CD4-positive, alpha-beta T cell treated with Interleukin-1 beta for 1 hour (primary cell): ENCODE data around the gene ATN1.

Source experiments
- DNase-seq, 2 donors: peaks; one replicate each; pipeline ENCODE4 v3.0.0-alpha.2; 2020 to 2022

ATN1 gene

DNA sequence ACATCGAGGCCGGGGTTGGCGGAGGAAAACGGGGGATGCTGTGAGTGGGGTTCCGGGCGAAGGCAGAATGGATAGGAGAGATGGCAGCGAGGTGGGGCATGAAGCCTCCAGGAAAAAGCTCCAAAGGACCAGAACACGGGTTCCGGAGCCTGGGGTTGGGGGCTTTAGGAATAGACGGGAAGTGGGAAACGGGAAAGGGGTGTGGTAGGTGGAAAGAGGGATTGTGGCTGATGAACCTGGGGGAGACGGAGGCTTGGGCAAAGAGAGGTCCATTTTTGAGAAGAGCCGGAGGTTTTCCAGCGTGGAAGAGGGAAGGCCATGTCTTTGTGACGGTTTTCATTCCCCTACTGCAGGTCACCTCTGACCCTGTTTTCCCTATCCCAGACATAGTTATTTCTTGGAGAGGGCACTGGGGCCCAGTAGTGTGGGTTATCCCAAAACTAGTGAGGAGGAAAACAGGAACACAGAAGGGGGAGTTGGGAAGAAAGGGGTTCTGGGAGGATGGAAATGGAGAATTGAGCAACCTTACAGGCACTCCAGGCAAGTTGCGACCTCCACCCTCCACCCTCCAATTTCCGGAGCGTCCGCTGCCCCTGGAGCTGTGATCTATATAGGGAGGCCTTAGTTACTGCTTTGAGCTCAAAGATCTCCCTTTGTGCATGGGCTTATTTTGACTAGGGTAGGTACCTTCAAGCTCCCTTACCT, 1.1 kb downstream of the ATN1 start:
- DNase-seq: no peak

DNA sequence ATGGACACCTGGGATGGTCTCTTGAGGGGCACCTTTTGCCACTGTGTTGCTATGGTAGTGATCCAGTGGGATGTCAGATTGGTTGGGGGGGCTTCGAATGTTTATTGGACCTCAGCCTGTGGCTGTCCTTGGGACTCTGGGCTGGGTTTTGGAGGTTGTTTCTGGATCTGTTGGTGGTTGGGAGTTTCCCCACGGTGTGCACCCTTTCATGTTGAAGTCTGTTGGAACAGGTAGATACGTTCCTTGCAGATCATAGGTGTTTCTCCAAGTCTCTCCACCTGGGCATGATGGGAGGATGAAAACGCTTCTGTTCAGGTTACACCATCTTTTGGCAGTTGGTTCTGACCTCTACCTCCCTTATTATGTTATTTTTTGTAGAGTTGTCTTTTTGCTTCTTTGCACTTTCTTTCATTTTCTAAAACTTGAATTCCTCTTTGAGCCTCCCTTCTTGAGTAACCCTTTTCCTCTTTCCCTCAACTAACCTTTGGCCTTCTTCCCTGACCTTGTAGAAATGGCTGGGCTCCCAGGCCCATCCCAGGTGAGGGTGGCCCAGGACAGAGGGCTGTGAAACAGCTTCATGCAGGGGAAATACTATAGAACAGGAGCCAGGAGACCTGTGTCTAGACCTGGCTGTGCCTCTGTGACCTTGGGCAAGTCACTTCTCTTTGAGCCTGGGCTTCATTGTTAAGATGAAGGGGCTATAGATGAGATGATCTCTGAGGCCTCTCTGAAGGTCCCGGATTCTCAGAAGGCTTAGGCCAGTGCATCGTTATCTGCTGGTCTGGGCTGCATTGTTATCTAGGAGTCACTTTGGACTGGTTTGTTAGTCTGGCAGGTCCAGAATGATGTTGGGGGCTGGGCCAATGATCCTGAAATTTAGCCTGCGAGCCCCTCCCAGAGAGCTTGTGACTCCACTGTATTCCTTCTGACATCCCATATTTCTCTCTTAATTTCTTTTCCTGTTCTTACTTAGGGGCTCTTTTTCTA, 2.0 kb downstream of the ATN1 start:
- DNase-seq: no peak

DNA sequence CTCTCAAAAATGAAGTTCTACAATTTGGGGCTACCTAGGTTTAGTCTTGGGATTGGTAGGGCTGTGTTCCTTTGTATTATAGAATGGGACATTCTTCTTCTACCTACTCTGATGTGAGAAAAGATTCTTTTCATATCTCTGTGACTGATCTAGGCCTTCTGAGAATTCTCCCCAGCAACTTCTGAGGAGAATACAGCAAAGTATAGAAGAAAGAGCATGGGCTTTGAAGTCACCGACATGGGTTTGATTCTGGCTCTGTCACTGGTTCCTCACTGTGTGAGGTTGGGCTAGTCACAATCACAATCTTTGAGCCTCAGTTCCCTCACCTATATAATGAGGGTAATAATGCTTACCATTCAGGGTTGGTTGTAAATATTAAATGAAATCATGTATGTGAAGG, 5.0 kb downstream of the ATN1 start:
- DNase-seq: no peak

DNA sequence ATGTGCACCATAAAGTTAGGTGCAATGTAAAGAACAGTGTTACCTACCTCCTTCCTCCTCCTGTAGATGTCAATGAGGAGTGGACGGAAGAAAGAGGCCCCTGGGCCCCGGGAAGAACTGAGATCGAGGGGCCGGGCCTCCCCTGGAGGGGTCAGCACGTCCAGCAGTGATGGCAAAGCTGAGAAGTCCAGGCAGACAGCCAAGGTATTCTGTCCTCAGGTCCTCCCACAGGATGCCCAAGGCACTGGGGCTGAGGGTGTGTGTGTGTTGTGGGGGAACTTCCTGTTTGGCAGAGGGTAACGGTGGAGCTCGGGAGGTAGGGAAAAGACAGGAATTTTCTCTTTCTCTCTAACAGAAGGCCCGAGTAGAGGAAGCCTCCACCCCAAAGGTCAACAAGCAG, 6.4 kb downstream of the ATN1 start:
- no peak for DNase-seq

DNA sequence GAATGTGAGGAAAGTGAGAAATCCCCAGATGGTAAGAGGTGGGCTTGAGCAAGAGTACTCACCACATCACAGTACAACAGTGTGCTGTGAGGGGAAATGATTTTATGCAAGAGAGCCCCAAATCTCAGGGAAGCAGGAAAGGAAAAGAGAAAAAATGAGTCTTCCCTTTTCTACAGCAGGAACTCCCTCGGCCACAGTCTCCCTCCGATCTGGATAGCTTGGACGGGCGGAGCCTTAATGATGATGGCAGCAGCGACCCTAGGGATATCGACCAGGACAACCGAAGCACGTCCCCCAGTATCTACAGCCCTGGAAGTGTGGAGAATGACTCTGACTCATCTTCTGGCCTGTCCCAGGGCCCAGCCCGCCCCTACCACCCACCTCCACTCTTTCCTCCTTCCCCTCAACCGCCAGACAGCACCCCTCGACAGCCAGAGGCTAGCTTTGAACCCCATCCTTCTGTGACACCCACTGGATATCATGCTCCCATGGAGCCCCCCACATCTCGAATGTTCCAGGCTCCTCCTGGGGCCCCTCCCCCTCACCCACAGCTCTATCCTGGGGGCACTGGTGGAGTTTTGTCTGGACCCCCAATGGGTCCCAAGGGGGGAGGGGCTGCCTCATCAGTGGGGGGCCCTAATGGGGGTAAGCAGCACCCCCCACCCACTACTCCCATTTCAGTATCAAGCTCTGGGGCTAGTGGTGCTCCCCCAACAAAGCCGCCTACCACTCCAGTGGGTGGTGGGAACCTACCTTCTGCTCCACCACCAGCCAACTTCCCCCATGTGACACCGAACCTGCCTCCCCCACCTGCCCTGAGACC, 7.8 kb downstream of the ATN1 start:
- DNase-seq: no peak

DNA sequence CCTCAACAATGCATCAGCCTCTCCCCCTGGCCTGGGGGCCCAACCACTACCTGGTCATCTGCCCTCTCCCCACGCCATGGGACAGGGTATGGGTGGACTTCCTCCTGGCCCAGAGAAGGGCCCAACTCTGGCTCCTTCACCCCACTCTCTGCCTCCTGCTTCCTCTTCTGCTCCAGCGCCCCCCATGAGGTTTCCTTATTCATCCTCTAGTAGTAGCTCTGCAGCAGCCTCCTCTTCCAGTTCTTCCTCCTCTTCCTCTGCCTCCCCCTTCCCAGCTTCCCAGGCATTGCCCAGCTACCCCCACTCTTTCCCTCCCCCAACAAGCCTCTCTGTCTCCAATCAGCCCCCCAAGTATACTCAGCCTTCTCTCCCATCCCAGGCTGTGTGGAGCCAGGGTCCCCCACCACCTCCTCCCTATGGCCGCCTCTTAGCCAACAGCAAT, 8.5 kb downstream of the ATN1 start:
- DNase-seq: no peak

DNA sequence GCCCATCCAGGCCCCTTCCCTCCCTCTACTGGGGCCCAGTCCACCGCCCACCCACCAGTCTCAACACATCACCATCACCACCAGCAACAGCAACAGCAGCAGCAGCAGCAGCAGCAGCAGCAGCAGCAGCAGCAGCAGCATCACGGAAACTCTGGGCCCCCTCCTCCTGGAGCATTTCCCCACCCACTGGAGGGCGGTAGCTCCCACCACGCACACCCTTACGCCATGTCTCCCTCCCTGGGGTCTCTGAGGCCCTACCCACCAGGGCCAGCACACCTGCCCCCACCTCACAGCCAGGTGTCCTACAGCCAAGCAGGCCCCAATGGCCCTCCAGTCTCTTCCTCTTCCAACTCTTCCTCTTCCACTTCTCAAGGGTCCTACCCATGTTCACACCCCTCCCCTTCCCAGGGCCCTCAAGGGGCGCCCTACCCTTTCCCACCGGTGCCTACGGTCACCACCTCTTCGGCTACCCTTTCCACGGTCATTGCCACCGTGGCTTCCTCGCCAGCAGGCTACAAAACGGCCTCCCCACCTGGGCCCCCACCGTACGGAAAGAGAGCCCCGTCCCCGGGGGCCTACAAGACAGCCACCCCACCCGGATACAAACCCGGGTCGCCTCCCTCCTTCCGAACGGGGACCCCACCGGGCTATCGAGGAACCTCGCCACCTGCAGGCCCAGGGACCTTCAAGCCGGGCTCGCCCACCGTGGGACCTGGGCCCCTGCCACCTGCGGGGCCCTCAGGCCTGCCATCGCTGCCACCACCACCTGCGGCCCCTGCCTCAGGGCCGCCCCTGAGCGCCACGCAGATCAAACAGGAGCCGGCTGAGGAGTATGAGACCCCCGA, 9.1 kb downstream of the ATN1 start:
- DNase-seq: peak; percentile 56 to 61

DNA sequence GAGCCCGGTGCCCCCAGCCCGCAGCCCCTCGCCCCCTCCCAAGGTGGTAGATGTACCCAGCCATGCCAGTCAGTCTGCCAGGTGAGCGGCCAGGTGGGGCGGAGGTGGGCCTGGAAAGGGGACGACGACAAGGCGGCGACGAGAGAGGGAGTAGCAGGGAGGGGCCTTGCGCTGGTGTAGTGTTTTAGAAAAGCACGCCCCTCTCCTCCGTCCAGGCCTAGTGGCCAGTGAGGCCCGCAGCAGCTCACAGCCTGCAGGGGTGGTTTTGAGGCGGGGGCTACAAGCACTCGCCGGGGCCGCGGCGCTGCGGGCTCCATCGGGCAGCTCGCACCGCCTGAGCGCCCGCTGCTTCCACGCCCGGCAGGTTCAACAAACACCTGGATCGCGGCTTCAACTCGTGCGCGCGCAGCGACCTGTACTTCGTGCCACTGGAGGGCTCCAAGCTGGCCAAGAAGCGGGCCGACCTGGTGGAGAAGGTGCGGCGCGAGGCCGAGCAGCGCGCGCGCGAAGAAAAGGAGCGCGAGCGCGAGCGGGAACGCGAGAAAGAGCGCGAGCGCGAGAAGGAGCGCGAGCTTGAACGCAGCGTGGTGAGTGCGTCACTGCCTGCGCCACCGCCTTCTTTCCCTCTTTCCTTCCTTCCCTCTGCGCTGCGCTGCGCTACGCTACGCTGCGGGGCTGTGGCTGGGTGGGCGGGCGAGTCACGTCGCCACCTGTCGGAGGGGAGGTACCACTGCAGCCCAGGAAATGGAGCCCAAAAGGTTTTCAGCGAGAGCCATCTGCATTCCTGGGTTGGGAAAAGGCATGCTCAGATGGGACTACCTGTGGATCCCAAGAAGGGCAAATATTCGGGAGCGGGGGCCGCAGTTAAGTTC, 10.0 kb downstream of the ATN1 start:
- peak; percentile 95 to 96 for DNase-seq

DNA sequence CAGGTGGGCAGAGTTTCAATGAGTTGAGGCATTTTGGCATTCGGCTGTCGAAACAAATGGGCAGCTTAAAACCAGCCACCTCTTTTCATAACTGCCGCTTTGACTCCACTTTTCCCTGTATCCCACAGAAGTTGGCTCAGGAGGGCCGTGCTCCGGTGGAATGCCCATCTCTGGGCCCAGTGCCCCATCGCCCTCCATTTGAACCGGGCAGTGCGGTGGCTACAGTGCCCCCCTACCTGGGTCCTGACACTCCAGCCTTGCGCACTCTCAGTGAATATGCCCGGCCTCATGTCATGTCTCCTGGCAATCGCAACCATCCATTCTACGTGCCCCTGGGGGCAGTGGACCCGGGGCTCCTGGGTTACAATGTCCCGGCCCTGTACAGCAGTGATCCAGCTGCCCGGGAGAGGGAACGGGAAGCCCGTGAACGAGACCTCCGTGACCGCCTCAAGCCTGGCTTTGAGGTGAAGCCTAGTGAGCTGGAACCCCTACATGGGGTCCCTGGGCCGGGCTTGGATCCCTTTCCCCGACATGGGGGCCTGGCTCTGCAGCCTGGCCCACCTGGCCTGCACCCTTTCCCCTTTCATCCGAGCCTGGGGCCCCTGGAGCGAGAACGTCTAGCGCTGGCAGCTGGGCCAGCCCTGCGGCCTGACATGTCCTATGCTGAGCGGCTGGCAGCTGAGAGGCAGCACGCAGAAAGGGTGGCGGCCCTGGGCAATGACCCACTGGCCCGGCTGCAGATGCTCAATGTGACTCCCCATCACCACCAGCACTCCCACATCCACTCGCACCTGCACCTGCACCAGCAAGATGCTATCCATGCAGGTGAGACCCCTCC, 10.8 kb downstream of the ATN1 start:
- DNase-seq: no peak

DNA sequence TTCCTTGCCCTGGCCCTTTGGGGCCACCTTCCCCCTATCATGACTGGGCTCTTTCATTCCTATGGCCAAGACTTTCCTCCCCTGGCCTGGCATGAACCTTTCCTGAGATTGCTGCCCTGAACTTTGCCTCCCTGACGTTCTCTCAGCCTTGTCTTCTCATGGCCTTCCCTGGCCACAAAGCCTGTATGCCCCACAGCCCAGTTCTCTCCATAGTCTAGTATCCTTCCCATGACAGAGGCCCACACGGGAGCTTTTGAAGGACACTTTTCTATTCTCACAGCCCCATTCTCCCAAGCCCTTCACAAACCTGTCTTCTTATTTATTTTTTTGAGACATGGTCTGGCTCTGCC, 11.4 kb downstream of the ATN1 start:
- no peak for DNase-seq

DNA sequence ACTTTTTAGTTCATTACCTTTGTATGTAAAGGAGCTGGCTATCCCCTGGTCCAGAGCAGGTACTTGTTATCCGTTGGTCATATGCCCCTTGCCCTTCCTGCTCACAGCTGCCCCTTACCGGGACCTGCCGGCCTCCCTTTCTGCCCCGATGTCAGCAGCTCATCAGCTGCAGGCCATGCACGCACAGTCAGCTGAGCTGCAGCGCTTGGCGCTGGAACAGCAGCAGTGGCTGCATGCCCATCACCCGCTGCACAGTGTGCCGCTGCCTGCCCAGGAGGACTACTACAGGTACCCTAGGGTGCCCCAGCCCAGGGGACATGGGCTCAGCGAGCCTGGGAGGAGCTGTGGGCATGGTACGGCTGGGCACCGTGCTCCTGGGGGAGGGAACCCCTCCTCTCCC, 13.5 kb downstream of the ATN1 start:
- DNase-seq: no peak

DNA sequence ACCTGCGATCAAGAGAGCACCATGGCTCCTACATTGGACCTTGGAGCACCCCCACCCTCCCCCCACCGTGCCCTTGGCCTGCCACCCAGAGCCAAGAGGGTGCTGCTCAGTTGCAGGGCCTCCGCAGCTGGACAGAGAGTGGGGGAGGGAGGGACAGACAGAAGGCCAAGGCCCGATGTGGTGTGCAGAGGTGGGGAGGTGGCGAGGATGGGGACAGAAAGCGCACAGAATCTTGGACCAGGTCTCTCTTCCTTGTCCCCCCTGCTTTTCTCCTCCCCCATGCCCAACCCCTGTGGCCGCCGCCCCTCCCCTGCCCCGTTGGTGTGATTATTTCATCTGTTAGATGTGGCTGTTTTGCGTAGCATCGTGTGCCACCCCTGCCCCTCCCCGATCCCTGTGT, 14.0 kb downstream of the ATN1 start:
- no peak for DNase-seq

DNA sequence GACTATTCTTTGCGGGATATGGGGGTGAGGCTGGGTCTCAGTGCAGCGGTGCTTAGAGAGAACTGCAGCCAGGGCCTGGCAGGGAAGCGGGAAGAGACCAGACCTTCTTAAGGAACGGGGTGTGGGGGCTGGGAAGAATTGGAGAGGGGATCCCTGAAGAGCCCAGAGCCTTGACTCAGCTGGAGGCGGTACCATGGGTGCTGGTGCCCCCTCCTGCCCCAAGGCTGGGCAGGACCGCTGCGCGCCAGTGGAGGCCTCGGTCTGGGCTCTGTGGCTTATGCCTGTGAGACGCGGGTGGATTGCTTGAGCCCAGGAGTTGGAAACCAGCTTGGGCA, 14.5 kb downstream of the ATN1 start:
- DNase-seq: no peak

DNA sequence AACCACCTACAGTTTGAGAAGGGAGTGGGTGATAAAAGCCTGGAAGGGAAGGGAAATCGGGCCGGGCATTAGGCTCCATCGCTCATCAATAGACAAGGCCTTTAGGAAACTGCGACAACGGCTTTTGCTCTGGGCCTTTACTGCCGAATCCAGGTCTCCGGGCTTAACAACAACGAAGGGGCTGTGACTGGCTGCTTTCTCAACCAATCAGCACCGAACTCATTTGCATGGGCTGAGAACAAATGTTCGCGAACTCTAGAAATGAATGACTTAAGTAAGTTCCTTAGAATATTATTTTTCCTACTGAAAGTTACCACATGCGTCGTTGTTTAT, 15.6 kb downstream of the ATN1 start:
- DNase-seq: peak; percentile 90 to 91

DNA sequence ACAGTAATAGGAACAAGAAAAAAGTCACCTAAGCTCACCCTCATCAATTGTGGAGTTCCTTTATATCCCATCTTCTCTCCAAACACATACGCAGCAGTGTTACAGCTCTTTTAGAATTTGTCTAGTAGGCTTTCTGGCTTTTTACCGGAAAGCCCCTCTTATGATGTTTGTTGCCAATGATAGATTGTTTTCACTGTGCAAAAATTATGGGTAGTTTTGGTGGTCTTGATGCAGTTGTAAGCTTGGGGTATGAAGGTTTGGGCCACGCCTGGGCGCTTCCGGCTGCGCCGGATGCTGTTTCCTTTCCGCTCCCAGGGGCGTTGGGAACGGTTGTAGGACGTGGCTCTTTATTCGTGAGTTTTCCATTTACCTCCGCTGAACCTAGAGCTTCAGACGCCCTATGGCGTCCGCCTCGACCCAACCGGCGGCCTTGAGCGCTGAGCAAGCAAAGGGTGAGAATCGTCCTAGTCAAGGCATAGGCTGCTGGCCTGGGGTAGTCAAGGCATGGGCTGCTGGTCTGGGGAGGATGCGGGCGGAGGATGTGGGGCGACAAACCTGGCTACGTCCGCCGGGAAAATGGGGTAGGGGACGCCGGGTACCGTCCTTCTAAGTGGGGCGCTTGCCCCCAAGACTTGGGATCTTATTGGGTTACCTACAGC, 16.1 kb downstream of the ATN1 start, which contains the start of the genes C12orf57 and RNU7-1:
C12orf57 (plus strand) TSS at position 301 of the 659 bp plus-strand sequence; CDS start at position 401, 100 bp downstream.
RNU7-1 (plus strand) TSS at position 95 of the 659 bp plus-strand sequence.
- DNase-seq: peak; percentile 89

DNA sequence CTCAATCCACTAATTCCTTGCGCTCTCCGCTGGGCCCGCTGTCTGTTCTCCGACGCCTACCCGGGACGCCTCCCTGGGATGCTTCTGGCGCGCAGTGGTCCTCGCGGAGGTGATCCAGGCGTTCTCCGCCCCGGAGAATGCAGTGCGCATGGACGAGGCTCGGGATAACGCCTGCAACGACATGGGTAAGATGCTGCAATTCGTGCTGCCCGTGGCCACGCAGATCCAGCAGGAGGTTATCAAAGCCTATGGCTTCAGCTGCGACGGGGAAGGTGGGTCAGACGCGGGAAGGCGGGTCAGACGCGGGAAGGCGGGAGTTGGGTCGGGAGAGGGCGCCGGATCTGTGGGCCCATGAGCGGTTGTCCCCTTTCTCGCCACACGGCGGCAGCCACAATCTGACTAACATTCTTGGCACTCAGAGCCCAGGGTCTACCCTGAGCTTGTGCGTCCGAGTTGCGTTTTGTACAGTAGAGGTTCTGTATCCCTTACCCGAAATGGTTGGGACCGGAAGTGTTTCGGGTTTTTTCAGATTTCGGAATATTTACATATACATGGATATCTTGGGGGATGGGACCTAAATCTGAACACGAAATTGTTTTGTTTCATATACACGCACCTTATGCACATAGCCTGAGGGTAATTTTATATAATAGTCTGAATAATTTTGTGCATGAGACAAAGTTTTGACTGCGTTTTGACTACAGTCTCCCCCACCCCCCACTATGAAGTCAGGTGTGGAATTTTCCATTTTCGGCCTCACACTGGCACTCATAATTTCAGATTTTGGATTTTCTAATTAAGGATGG, 16.8 kb downstream of the ATN1 start:
- DNase-seq: peak; percentile 89 to 90

DNA sequence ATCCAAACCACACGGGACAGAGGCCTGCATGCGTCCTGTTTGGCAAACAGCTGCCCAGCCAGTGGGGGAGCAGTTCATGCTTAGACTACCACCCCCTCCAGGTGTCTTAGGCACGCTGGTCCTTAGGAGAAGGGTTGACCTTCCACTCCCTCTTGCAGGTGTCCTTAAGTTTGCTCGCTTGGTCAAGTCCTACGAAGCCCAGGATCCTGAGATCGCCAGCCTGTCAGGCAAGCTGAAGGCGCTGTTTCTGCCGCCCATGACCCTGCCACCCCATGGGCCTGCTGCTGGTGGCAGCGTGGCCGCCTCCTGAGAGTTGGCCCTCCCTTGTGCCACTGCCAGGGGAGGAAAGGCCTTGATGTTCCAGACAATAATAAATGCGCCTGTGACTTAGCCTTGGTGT, 17.9 kb downstream of the ATN1 start:
- DNase-seq: no peak

DNA sequence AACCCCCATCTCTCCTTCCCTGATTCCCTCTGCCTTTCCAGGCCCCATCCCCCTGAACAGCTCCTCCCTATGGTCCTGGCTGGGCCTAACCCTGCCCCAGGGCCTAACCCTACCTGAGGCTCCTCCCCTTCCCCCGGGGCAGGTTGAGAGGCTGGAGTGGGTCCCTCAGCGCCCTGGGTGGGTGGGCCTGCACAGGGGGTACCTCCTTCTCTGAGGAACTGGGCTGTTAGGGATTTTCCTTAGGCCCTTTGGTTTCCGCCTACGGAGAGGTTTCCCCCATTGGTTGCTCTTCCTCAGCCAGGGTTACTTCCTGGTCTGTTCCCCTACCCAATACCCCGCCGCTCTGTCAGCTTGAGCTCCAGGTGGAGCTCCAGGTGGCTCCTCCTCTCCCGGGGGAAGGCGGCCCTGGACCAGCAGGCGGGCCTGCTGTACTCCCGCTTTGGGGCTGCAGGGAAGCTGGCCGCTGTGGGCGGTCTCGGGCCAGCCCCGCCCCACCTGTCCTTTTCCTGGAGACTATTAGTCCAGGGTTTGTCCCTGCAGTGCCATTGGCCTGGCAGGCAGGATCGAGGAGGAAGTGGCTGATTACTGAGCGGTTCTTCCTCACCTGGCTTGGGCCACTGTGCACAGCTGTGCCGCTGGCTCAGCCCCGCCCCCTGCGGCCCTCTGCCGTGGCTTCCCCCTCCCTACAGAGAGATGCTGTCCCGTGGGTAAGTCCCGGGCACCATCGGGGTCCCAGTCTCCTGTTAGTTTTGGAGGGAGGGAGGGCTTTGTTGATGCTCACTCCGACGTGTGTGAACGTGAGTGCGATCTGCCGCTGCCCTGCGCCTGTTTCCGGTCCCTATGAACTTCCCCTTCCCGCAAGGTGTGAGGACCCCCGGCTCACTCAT, 18.5 kb downstream of the ATN1 start:
- DNase-seq: peak; percentile 71 to 76
